ENCODE results near the gene SERPINA9.
"Not testable (repeated sequence)": the region's sequence is repeated elsewhere in the genome, so short reads cannot be mapped to it uniquely, and the experiment has no call there.

SERPINA9 gene

DNA sequence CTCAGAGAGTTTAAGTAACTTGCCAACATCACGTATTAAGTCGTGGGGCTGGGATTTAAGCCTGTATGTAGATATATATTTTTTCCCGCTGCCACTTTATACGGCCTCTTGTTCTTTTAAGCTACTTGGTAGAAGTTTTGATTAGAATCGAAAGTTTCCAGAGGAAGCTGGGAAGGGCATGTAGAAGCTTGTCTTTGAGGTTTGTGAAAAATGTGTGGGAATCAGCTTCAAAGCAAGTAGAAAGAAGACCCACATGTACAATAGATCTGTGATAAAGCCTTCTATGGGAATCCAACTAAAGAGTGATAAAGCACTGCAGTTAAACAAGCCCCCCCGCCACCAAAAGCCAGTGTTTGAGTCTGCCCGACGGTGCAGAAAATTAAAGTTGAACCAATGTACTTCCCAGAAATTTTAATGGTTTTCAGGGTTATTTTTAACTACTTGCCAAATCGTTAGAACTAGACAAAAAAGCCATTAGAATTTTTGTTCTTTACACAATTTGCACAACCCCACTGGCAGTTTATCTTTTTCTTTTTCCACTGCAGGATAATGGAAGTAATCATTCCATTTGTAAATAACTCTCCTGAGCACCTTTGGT lies 48.9 kb downstream of the SERPINA9 start:
- no peak overlapping the region for H3K4me3 ChIP-seq (ENCODE audit: low read depth, low read length)
- no peak for DNase-seq (ENCODE audit: low read depth)
- TF ChIP-seq, protein P1, sequence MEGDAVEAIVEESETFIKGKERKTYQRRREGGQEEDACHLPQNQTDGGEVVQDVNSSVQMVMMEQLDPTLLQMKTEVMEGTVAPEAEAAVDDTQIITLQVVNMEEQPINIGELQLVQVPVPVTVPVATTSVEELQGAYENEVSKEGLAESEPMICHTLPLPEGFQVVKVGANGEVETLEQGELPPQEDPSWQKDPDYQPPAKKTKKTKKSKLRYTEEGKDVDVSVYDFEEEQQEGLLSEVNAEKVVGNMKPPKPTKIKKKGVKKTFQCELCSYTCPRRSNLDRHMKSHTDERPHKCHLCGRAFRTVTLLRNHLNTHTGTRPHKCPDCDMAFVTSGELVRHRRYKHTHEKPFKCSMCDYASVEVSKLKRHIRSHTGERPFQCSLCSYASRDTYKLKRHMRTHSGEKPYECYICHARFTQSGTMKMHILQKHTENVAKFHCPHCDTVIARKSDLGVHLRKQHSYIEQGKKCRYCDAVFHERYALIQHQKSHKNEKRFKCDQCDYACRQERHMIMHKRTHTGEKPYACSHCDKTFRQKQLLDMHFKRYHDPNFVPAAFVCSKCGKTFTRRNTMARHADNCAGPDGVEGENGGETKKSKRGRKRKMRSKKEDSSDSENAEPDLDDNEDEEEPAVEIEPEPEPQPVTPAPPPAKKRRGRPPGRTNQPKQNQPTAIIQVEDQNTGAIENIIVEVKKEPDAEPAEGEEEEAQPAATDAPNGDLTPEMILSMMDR (conservative IDR thresholded peaks at IDR 0.05; ENCODE audit: low read depth, low read length): no peak

DNA sequence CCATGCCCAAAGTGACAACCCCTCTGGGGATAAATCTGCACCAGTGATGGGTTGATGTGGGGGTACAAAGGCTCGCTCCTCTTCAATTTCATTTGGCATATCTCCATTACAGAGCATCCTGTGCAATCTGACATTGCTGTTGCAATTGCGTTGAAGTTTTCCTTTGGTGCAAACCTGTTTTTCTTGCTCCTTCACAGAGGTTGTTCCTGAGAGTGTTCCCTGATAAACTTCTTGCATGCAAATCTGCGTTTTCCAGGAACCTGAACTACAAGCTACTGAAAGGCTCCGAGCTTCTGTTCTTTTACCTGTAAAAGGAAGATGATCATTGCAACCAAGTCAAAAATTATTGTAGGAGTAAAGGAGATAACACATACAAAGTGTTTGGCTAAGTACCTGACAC lies 49.5 kb downstream of the SERPINA9 start:
- H3K4me3 ChIP-seq (ENCODE audit: low read depth, low read length): no peak overlapping the region
- TF ChIP-seq, protein P1 (conservative IDR thresholded peaks at IDR 0.05; ENCODE audit: low read depth, low read length): no peak

DNA sequence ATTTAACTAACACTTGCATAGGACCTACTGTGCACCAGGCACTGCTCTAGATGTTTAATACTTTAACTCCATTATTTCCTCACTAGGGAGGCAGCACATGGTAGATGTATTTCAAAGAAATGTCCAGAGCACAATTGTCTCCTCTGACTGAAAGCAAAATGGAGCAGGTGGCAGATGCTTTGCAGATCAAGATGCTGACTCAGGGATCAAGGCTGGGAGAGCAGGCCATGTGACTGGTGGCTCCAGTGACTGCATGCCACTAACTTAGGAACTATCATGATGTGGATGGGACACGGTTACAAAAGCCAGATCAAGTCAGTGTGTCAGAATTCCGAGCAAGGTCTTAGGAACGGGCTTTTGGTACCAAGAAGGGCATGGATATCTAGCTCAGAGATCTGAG lies 51.6 kb downstream of the SERPINA9 start:
- H3K4me3 ChIP-seq (ENCODE audit: low read depth, low read length): no peak overlapping the region
- TF ChIP-seq, protein P1 (conservative IDR thresholded peaks at IDR 0.05; ENCODE audit: low read depth, low read length): no peak
- no peak for DNase-seq (ENCODE audit: low read depth)

More for the DNA sequence above, 49.5 kb downstream of the SERPINA9 start:
- DNase-seq (ENCODE audit: low read depth): no peak

DNA sequence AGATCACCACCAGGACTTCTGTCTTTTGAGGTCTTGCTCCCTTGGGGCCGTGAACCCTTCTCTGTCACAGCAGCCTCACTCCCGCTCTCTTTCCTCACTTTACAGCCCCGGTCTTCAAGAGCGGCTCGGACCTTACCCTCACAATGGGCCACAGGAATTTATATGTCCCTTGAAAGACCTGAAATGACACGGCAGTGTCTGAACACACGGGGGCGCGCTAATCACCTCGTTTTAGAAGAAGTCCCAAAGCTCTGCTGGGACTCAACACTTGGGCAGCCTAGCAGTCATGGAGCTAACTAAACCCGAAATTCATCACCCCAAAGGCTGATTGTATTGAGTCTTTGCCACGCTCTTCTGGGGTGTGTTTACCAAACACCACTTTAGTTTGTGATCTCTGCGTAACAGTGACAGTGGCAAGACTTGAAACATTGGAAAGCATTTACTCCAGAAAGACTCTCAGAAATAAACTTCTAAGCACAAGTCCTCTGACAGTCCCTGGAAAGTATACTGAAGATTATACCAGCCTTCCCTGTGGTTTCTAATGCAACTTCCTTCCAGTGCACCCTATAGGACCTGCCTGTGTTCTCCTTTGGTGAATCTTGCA lies 52.4 kb downstream of the SERPINA9 start:
- H3K4me3 ChIP-seq (ENCODE audit: low read depth, low read length): no peak overlapping the region
- peak; percentile 83 for DNase-seq (ENCODE audit: low read depth)
- TF ChIP-seq, protein P1 (conservative IDR thresholded peaks at IDR 0.05; ENCODE audit: low read depth, low read length): peak; percentile 83

DNA sequence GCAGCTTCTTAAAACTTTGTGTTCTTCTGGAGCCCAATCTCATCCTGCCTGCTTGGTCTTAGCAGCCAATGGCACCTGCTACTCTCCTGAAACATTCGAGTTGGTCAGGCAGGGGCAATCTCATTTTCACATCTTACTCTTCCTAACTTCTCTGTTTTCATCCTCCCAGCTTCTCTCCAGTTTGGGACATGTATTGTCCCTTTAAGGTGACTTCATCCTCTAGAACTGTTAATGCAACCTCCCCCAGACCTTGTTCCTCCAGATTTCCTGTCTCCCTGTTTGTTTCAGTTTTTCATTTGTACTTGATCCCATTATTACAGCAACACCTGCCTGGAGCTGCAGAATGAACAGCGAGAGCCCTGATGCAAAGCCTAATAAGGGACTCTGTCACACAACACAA lies 54.7 kb downstream of the SERPINA9 start:
- DNase-seq (ENCODE audit: low read depth): no peak
- no peak overlapping the region for H3K4me3 ChIP-seq (ENCODE audit: low read depth, low read length)

DNA sequence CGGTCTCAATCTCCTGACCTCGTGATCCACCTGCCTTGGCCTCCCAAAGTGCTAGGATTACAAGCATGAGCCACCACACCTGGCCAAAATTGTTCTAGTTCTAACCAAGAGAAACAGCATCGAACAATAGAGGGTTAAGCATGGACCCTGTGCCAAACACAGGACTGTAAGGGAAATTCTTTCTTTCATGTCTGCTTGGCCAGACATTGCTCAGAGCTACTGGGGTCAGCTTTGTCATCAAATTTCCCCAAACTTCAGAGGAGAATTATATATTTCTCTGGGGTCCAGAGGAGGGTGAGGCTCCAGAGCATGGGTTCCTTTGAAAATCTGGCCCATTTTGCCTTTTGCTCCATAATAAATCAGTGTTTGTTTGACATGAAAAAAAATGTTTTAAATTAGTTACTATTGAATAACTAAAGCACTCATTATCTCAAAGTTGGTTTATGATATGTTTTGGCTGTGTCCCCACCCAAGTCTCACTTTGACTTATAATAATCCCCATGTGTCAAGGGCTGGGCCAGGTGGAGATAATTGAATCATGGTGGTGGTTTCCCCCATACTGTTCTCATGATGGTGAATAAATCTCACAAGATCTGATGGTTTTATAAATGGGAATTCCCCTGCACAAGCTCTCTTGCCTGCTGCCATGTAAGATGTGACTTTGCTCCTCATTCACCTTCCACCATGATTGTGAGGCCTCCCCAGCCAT lies 58.3 kb downstream of the SERPINA9 start:
- H3K4me3 ChIP-seq (ENCODE audit: low read depth, low read length); DNase-seq (ENCODE audit: low read depth): not testable (repeated sequence)

More for the DNA sequence above, 54.7 kb downstream of the SERPINA9 start:
- TF ChIP-seq, protein P1 (conservative IDR thresholded peaks at IDR 0.05; ENCODE audit: low read depth, low read length): no peak
